ENCODE results near the gene PKP4.

DNA sequence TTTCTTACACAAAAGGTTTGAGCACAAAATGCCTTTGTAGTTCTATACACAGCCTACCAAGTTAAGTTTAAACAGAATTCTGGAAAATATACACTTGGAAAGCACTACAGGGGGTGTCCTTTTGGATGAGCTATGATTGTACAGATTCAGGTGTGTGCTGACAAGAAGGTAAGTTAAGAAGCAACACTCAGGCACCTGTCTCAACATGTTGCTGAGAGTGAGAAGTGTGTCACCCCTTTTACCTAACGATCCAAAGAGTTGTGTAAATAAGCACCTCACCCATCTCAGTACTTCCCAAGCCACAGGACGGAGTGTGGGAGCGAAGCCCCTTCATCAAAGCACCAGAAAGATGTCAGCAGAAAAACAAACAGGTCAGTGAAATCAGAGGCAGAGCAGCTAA lies 228.9 kb downstream of the PKP4 start:
- TF ChIP-seq POLR2A (IDR thresholded peaks at IDR 0.05; ENCODE audit: low read depth, low read length) (no peak), SPI1 (IDR thresholded peaks at IDR 0.05; ENCODE audit: low read depth, low read length) (no peak), POLR2AphosphoS5 (IDR thresholded peaks at IDR 0.05; ENCODE audit: low read depth, low read length) (no peak), TAF1 (IDR thresholded peaks at IDR 0.05; ENCODE audit: low read depth, low read length) (no peak), PAX5 (IDR thresholded peaks at IDR 0.05; ENCODE audit: insufficient read depth, low read length, severe bottlenecking) (no peak), POU2F2 (IDR thresholded peaks at IDR 0.05; ENCODE audit: low read depth, low read length) (no peak)

Measured in GM12891 (cell line).